HCT116 (cell line): ENCODE data around the gene CCDC57. TPM values are rescaled to one million over a fixed set of nuclear protein-coding genes. Genes with fewer than 3 reads are reported as not detected.

ENCODE experiments used
- ATAC-seq: fragments of 200-7000 bp; cut with Tn5 transposase; 2 replicates; pipeline ENCODE4 v1.9.1; 2020; ENCODE audit warnings: mild to moderate bottlenecking, moderate library complexity
- BruUV-seq: library from RNA; stranded (reverse); fragments of 400-500 nt; replicated peaks from 2 replicates; lab custom pipeline; 2021; lab: Mats Ljungman, UMichigan
- CTCF ChIA-PET: fragments of 300-600 bp; sonication (Branson Sonifier 250); formaldehyde crosslinking; loops from one replicate; lab custom pipeline; 2021; ENCODE audit warnings: antibody characterized with exemption; lab: Charles Lee
- POLR2A ChIA-PET: fragments of 300-600, 350-600 bp; sonication (Branson Sonifier 250); formaldehyde crosslinking; loops from one replicate; lab custom pipeline; 2021; ENCODE audit warnings: antibody characterized with exemption; lab: Charles Lee
- RAD21 ChIA-PET, 2 experiments: fragments of 300-600 bp; sonication (Branson Sonifier 250); formaldehyde crosslinking; loops; one replicate each; lab custom pipeline; 2023; ENCODE audit warnings: low total read pairs in 2 of 2; ENCODE audit not compliant: uncharacterized antibody in 2 of 2, unreplicated experiment in 2 of 2, low non-redundant PET in 1 of 2; lab: Charles Lee
- DNase-seq: peaks from one replicate; pipeline ENCODE4 v3.0.0-alpha.2; 2010; ENCODE audit warnings: low read depth, low spot score
- H2AFZ ChIP-seq: fragments of 200-600 bp; shearing (Covaris generic), sonication (generic); 2 replicates; pipeline ENCODE4 v1.6.1; 2017; ENCODE audit warnings: low read depth, mixed run types, mixed read lengths, antibody characterized with exemption, low read length; ENCODE audit not compliant: poor library complexity, severe bottlenecking
- H3K27ac ChIP-seq: 2 replicates; pipeline ENCODE4 v1.5.1; 2012; ENCODE audit warnings: low read depth, low read length
- H3K27me3 ChIP-seq: fragments of 200-600 bp; sonication (generic); 2 replicates; pipeline ENCODE4 v1.6.1; 2016; ENCODE audit warnings: mixed run types, low read length, mixed read lengths; ENCODE audit not compliant: insufficient read depth
- H3K36me3 ChIP-seq, 2 experiments: fragments of 200-500 bp in 1 of 2; fragments of 200-600 bp in 1 of 2; sonication (Bioruptor generic) in 1 of 2; sonication (generic) in 1 of 2; 2 replicates each; pipeline versions ENCODE4 v1.5.1 to v1.6.1; 2014 to 2016; ENCODE audit warnings: low read length in 2 of 2, inconsistent platforms in 1 of 2, mixed read lengths in 1 of 2, mixed run types in 1 of 2; ENCODE audit not compliant: insufficient read depth in 2 of 2, control insufficient read depth in 1 of 2
- H3K4me1 ChIP-seq, 2 experiments: fragments of 200-600 bp in 1 of 2; sonication (generic) in 1 of 2; 2 replicates each; pipeline versions ENCODE4 v1.5.1 to v1.6.1; 2012 to 2017; ENCODE audit warnings: low read length in 2 of 2, inconsistent platforms in 1 of 2, mild to moderate bottlenecking in 1 of 2, mixed read lengths in 1 of 2, mixed run types in 1 of 2, moderate library complexity in 1 of 2; ENCODE audit not compliant: insufficient read depth in 2 of 2, control insufficient read depth in 1 of 2
- H3K4me2 ChIP-seq: fragments of 200-600 bp; sonication (generic); 2 replicates; pipeline ENCODE4 v1.6.1; 2017; ENCODE audit warnings: mixed run types, low read length, mixed read lengths
- H3K4me3 ChIP-seq, 2 experiments: fragments of 200-600 bp in 1 of 2; sonication (generic) in 1 of 2; replicated peaks in 1 of 2; 2 replicates each; pipeline ENCODE4 v1.5.1; 2011 to 2016; ENCODE audit warnings: low read length in 2 of 2, control low read depth in 1 of 2, low read depth in 1 of 2, mild to moderate bottlenecking in 1 of 2, mixed read lengths in 1 of 2, mixed run types in 1 of 2
- H3K79me2 ChIP-seq: fragments of 200-600 bp; sonication (generic); 2 replicates; pipeline ENCODE4 v1.6.1; 2017; ENCODE audit warnings: mild to moderate bottlenecking, mixed run types, low read length, moderate library complexity, mixed read lengths; ENCODE audit not compliant: insufficient read depth
- H3K9ac ChIP-seq: fragments of 200-600 bp; sonication (generic); 2 replicates; pipeline ENCODE4 v1.6.1; 2016; ENCODE audit warnings: low read length, mixed read lengths
- H3K9me2 ChIP-seq: fragments of 200-600 bp; sonication (generic), shearing (Covaris generic); 2 replicates; pipeline ENCODE4 v1.6.1; 2017; ENCODE audit warnings: mixed run types, mild to moderate bottlenecking, moderate library complexity; ENCODE audit not compliant: insufficient read depth
- H3K9me3 ChIP-seq, 2 experiments: fragments of 200-500 bp in 1 of 2; fragments of 200-600 bp in 1 of 2; sonication (Bioruptor generic) in 1 of 2; sonication (generic) in 1 of 2; 2 replicates each; pipeline ENCODE4 v1.6.1; 2014 to 2017; ENCODE audit warnings: low read length in 2 of 2, mixed read lengths in 2 of 2, inconsistent platforms in 1 of 2, low read depth in 1 of 2, mild to moderate bottlenecking in 1 of 2, mixed run types in 1 of 2, moderate library complexity in 1 of 2; ENCODE audit not compliant: control insufficient read depth in 1 of 2, insufficient read depth in 1 of 2
- H4K20me1 ChIP-seq: fragments of 200-600 bp; sonication (generic), shearing (Covaris generic); 2 replicates; pipeline ENCODE4 v1.6.1; 2017; ENCODE audit warnings: mixed run types, mild to moderate bottlenecking, moderate library complexity; ENCODE audit not compliant: insufficient read depth
- CBX3 ChIP-seq: IDR thresholded peaks from 2 replicates; pipeline ENCODE4 v1.6.1; 2012; ENCODE audit warnings: low read depth
- CEBPB ChIP-seq: IDR thresholded peaks from 2 replicates; pipeline ENCODE4 v1.6.1; 2012; ENCODE audit warnings: low read depth
- EGR1 ChIP-seq: IDR thresholded peaks from 2 replicates; pipeline ENCODE4 v1.6.1; 2012; ENCODE audit warnings: low read depth
- ELF1 ChIP-seq: IDR thresholded peaks from 2 replicates; pipeline ENCODE4 v1.6.1; 2012; ENCODE audit warnings: low read depth, borderline replicate concordance
- EZH2phosphoT487 ChIP-seq: fragments of 200-600 bp; IDR thresholded peaks from 2 replicates; pipeline ENCODE4 v1.6.1; 2018; ENCODE audit warnings: antibody characterized with exemption, borderline replicate concordance
- POLR2A ChIP-seq: IDR thresholded peaks from 2 replicates; pipeline ENCODE4 v1.7.0; 2011; ENCODE audit warnings: borderline replicate concordance; ENCODE audit not compliant: insufficient read depth, insufficient read length; ENCODE audit errors: extremely low read depth
- RAD21 ChIP-seq: IDR thresholded peaks from 2 replicates; pipeline ENCODE4 v1.6.1; 2012; ENCODE audit warnings: low read depth, mild to moderate bottlenecking
- REST ChIP-seq: IDR thresholded peaks from 2 replicates; pipeline ENCODE4 v1.6.1; 2012; ENCODE audit warnings: low read depth
- SIN3A ChIP-seq: IDR thresholded peaks from 2 replicates; pipeline ENCODE4 v1.6.1; 2012; ENCODE audit warnings: low read depth
- TCF7L2 ChIP-seq: IDR thresholded peaks from 2 replicates; pipeline ENCODE4 v1.7.0; 2011; ENCODE audit warnings: borderline replicate concordance, inconsistent platforms; ENCODE audit not compliant: insufficient read depth, insufficient read length; ENCODE audit errors: extremely low read depth
- YY1 ChIP-seq: IDR thresholded peaks from 2 replicates; pipeline ENCODE4 v1.6.1; 2011; ENCODE audit warnings: low read length, low read depth, moderate library complexity, mild to moderate bottlenecking; ENCODE audit not compliant: insufficient replicate concordance; ENCODE audit errors: extremely low read depth
- ZBTB33 ChIP-seq: IDR thresholded peaks from 2 replicates; pipeline ENCODE4 v1.6.1; 2011; ENCODE audit warnings: mild to moderate bottlenecking, low read length, moderate library complexity; ENCODE audit not compliant: insufficient replicate concordance; ENCODE audit errors: extremely low read depth
- ZFX ChIP-seq: fragments of 450-650 bp; IDR thresholded peaks from 2 replicates; pipeline ENCODE4 v1.6.1; 2017
- intact Hi-C: fragments of 100-400 bp; cut with micrococcal nuclease; formaldehyde crosslinking; loops from 2 replicates; pipeline ENCODE4 v1.10.0; 2022
- total RNA-seq: library from RNA; stranded (reverse); gene quantifications from one replicate; pipeline ENCODE4 v1.2.1, GENCODE V29; 2021; ENCODE audit not compliant: unreplicated experiment
- TF ChIP-seq, protein P1 (sequence below), 3 experiments: fragments of 200-600 bp in 1 of 3; sonication (generic) in 1 of 3; IDR thresholded peaks in 2 of 3; conservative IDR thresholded peaks in 1 of 3; 2 replicates each; pipeline ENCODE4 v1.5.1; 2012 to 2017; ENCODE audit warnings: low read depth in 2 of 3, low read length in 2 of 3, antibody characterized with exemption in 1 of 3, borderline replicate concordance in 1 of 3, control low read depth in 1 of 3, mild to moderate bottlenecking in 1 of 3, mixed read lengths in 1 of 3, mixed run types in 1 of 3, moderate library complexity in 1 of 3; ENCODE audit not compliant: insufficient read depth in 1 of 3

CCDC57 gene
- total RNA-seq, 1 experiment from 2014 or later, result 143 TPM

- no peak for DNase-seq
- Histone ChIP-seq H3K4me3 (no peak overlapping the region), H3K9ac (no peak overlapping the region), H3K9me3 (no peaks in the 10 kb centered on the region), H3K36me3 (peaks cover 54 to 83% of the 10 kb centered on the region in 2 experiments), H4K20me1 (peaks cover 13% of the 10 kb centered on the region; the same call in 1 of the 2 replicates), H3K4me1 (peaks cover 14 to 30% of the 10 kb centered on the region in 2 experiments), H3K27me3 (no peaks in the 10 kb centered on the region), H3K9me2 (no peaks in the 10 kb centered on the region), H3K4me2 (no peak overlapping the region), H3K79me2 (peaks cover 86% of the 10 kb centered on the region), H2AFZ (no peak overlapping the region), H3K27ac (no peak overlapping the region)
- POLR2A ChIA-PET, result no interaction called here
- intact Hi-C loops, result no loop called here
- CTCF ChIA-PET, result no interaction called here
- BruUV-seq, result no TSS peak
- no peak for ATAC-seq
- TF ChIP-seq ZBTB33 (no peak), RAD21 (no peak), EZH2phosphoT487 (no peak), CBX3 (no peak), ZFX (no peak), TCF7L2 (no peak), EGR1 (no peak), POLR2A (no peak), SIN3A (no peak), REST (no peak), ELF1 (no peak), YY1 (no peak), CEBPB (no peak)
- TF ChIP-seq, protein P1, sequence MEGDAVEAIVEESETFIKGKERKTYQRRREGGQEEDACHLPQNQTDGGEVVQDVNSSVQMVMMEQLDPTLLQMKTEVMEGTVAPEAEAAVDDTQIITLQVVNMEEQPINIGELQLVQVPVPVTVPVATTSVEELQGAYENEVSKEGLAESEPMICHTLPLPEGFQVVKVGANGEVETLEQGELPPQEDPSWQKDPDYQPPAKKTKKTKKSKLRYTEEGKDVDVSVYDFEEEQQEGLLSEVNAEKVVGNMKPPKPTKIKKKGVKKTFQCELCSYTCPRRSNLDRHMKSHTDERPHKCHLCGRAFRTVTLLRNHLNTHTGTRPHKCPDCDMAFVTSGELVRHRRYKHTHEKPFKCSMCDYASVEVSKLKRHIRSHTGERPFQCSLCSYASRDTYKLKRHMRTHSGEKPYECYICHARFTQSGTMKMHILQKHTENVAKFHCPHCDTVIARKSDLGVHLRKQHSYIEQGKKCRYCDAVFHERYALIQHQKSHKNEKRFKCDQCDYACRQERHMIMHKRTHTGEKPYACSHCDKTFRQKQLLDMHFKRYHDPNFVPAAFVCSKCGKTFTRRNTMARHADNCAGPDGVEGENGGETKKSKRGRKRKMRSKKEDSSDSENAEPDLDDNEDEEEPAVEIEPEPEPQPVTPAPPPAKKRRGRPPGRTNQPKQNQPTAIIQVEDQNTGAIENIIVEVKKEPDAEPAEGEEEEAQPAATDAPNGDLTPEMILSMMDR (IDR thresholded peaks at IDR 0.05 in 2 of 3, conservative IDR thresholded peaks at IDR 0.05 in 1 of 3; ENCODE audit: borderline replicate concordance in 1 of 3, insufficient read depth in 1 of 3, low read depth in 2 of 3, low read length in 2 of 3), result no peak
- RAD21 ChIA-PET, result no interaction called here
Measured at GRCh38 chr17:82250868-82251500, 38.3 kb upstream of the CCDC57 start.
